CD4-positive, alpha-beta T cell treated with Interleukin-1 beta for 1 hour (primary cell): ENCODE measurements around the gene LY6G6D.

Experiments
- DNase-seq, 2 donors: peaks; one replicate each; pipeline ENCODE4 v3.0.0-alpha.2; 2020 to 2022

The LY6G6D gene

GRCh38 chr6:31767096-31767645, 52.0 kb downstream of the LY6G6D start:
- DNase-seq = no peak
